Transverse colon (tissue), 4 donors: ENCODE measurements around the gene LRP1B. TPM values are rescaled to one million over a fixed set of nuclear protein-coding genes. Genes with fewer than 3 reads are reported as not detected.

Experiments used
- DNase-seq: peaks from one replicate; pipeline ENCODE4 v3.0.0-alpha.2; 2019
- H3K27ac ChIP-seq, 4 donors: fragments of 200-600 bp; sonication (generic); 2 replicates each; pipeline ENCODE4 v1.5.1; 2016 to 2018; ENCODE audit warnings: inconsistent platforms in 4 of 4
- H3K27me3 ChIP-seq: fragments of 200-600 bp; sonication (generic); 2 replicates; pipeline ENCODE4 v1.5.1; 2017; ENCODE audit warnings: inconsistent platforms
- H3K36me3 ChIP-seq, 4 donors: fragments of 200-600 bp; sonication (generic); 2 replicates each; pipeline ENCODE4 v1.5.1; 2017 to 2019; ENCODE audit warnings: inconsistent platforms in 4 of 4
- H3K4me1 ChIP-seq, 4 donors: fragments of 200-600 bp; sonication (generic); 2 replicates each; pipeline ENCODE4 v1.5.1; 2017 to 2020; ENCODE audit warnings: inconsistent platforms in 4 of 4
- H3K4me3 ChIP-seq, 4 donors: fragments of 200-600 bp; sonication (generic); 1 replicate in 1 of 4; 2 replicates in 3 of 4; pipeline versions ENCODE4 v1.5.1 to v1.6.1; 2017 to 2019; ENCODE audit warnings: inconsistent platforms in 4 of 4
- H3K9me3 ChIP-seq, 2 donors: fragments of 200-600 bp; sonication (generic); 2 replicates each; pipeline ENCODE4 v1.5.1; 2017 to 2019; ENCODE audit warnings: inconsistent platforms in 2 of 2
- CTCF ChIP-seq, 5 experiments: fragments of 200-600 bp in 3 of 5; fragments of 450-650 bp in 2 of 5; sonication (generic) in 3 of 5; IDR thresholded peaks; 1 replicate in 2 of 5; 2 replicates in 3 of 5; pipeline ENCODE4 v1.5.1; 2016 to 2017; ENCODE audit warnings: antibody characterized with exemption in 5 of 5, inconsistent platforms in 3 of 5, mild to moderate bottlenecking in 2 of 5, moderate library complexity in 1 of 5
- EP300 ChIP-seq: sonication (generic); formaldehyde crosslinking; IDR thresholded peaks from one replicate; pipeline ENCODE4 v1.6.1; 2017; ENCODE audit warnings: antibody characterized with exemption, low read depth
- POLR2A ChIP-seq: fragments of 450-650 bp; IDR thresholded peaks from one replicate; pipeline ENCODE4 v1.6.1; 2016; ENCODE audit warnings: antibody characterized with exemption, mild to moderate bottlenecking, moderate library complexity
- POLR2AphosphoS5 ChIP-seq, 3 donors: sonication (generic); formaldehyde crosslinking; IDR thresholded peaks; one replicate each; pipeline ENCODE4 v1.6.1; 2016; ENCODE audit warnings: antibody characterized with exemption in 3 of 3
- WGBS, 2 donors: methylation state at CpG; one replicate each; pipeline ENCODE4 v1.1.5; 2018; ENCODE audit warnings: low coverage in 1 of 2; 5-methylcytosine and 5-hydroxymethylcytosine counted together
- in situ Hi-C, 4 donors: fragments of 200-750 bp; cut with MboI; loops; one replicate each; pipeline versions ENCODE4 v1.15.0 to v1.15.1; 2017; ENCODE audit warnings: low sequenced_read_pairs in 3 of 4, low pct_ligation_motif_present in 1 of 4, low pct_unique_long_range_greater_than_20kb in 1 of 4
- intact Hi-C: fragments of 100-400 bp; cut with DNase I; formaldehyde crosslinking; loops from one replicate; pipeline ENCODE4 v1.15.1; 2023; ENCODE audit warnings: low total_unique reads
- total RNA-seq, 4 donors: library from RNA; depleted of rRNA; stranded (reverse); fragments of >200 nt; gene quantifications; one replicate each; pipeline ENCODE4 v1.1.0, GENCODE V29; 2016

LRP1B gene
- total RNA-seq, 4 donors from 2014 or later: 0.48 to 5.4 (median 0.82) TPM; not detected in 1

DNA sequence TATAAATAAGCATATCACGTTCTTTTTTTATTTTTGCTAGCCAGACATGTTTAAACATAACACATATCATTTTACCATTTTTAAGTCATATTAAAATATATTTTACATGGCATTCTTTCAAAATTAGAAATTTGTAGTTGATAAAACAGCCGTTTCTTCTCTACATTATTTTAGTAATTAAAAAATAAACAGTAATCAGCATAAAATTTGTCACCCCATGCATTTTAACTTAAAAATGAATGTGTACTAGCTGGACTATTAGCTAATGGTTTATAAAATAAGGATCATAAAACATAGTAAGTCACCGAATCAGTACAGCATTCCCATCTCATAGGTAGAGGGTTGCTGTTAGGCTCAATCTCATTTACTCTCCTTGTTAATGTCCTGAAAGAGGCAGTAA is 433.8 kb downstream of the LRP1B start:
- Histone ChIP-seq H3K4me3 (no peak overlapping the region), H3K9me3 (no peaks in the 10 kb centered on the region), H3K36me3 (no peaks in the 10 kb centered on the region), H3K4me1 (no peaks in the 10 kb centered on the region), H3K27ac (no peak overlapping the region), H3K27me3 (no peaks in the 10 kb centered on the region)
- intact Hi-C loops (no loop called here), in situ Hi-C loops (no loop called here)
- 75 to 76% methylated on average over 3 of the region's 3 CpGs for WGBS, 2 donors
- DNase-seq: no peak
- TF ChIP-seq POLR2A (no peak), CTCF (IDR thresholded peaks at IDR 0.05) (no peak), POLR2AphosphoS5 (IDR thresholded peaks at IDR 0.05) (no peak), EP300 (no peak)

DNA sequence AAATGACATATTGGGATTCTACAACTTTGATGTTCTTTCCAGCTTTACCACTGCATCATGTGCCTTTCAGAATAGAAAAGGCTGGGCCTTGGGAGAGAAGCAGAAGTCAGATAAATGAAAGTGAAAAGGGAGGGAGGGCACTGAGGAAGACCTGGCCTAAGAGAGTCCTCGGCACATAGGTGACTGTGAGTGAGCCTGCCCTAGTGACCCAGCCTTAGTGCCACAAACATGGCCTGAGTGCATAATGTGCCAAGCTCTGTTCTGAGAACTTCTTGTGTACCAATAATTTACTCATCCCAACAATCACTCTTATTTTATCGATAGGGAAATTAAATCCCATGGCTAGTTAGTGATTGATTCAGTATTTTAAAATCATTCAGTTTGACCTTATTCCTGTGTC is 436.6 kb downstream of the LRP1B start:
- Histone ChIP-seq H3K27ac (no peak overlapping the region), H3K9me3 (no peaks in the 10 kb centered on the region), H3K36me3 (no peaks in the 10 kb centered on the region), H3K4me3 (no peak overlapping the region), H3K27me3 (no peaks in the 10 kb centered on the region), H3K4me1 (no peaks in the 10 kb centered on the region)
- in situ Hi-C loops: no loop called here
- no peak for DNase-seq
- 83 to 90% methylated on average over 2 of the region's 2 CpGs for WGBS, 2 donors
- TF ChIP-seq POLR2AphosphoS5 (IDR thresholded peaks at IDR 0.05) (no peak), EP300 (no peak), CTCF (IDR thresholded peaks at IDR 0.05) (no peak), POLR2A (no peak)
- intact Hi-C loops: no loop called here

GRCh38 chr2:141692829-141693228 is 438.0 kb downstream of the LRP1B start:
- intact Hi-C loops (no loop called here), in situ Hi-C loops (no loop called here)
- H3K9me3 ChIP-seq: no peaks in the 10 kb centered on the region
- H3K27ac ChIP-seq: no peak overlapping the region
- H3K4me3 ChIP-seq: no peak overlapping the region
- DNase-seq: no peak
- TF ChIP-seq CTCF (IDR thresholded peaks at IDR 0.05): no peak
- no peak for TF ChIP-seq POLR2AphosphoS5 (IDR thresholded peaks at IDR 0.05)
- no peak for TF ChIP-seq POLR2A
- TF ChIP-seq EP300: no peak
- no peaks in the 10 kb centered on the region for H3K4me1 ChIP-seq
- 52 to 79% methylated on average over 2 of the region's 2 CpGs for whole genome bisulfite sequencing, 2 donors
- no peaks in the 10 kb centered on the region for H3K27me3 ChIP-seq
- H3K36me3 ChIP-seq: no peaks in the 10 kb centered on the region

- Histone ChIP-seq H3K36me3 (no peaks in the 10 kb centered on the region), H3K27ac (no peak overlapping the region), H3K4me1 (no peaks in the 10 kb centered on the region), H3K9me3 (no peaks in the 10 kb centered on the region), H3K27me3 (no peaks in the 10 kb centered on the region), H3K4me3 (no peak overlapping the region)
- WGBS, 2 donors: 51 to 76% methylated on average over 2 of the region's 2 CpGs
- in situ Hi-C loops: no loop called here
- no peak for DNase-seq
- TF ChIP-seq POLR2A: no peak
- no peak for TF ChIP-seq POLR2AphosphoS5 (IDR thresholded peaks at IDR 0.05)
- no peak for TF ChIP-seq EP300
- TF ChIP-seq CTCF (IDR thresholded peaks at IDR 0.05): no peak
- intact Hi-C loops: no loop called here
Measured at GRCh38 chr2:141676139-141676538, 454.7 kb downstream of the LRP1B start.
